HTR-8/SVneo (cell line): ENCODE results near the gene ATP11A.
A peak's percentile ranks its signal among the peaks of the same experiment; 100 is the strongest.

Experiments used
- DNase-seq: peaks from one replicate; pipeline ENCODE4 v3.0.0; 2011; ENCODE audit warnings: low spot score, mixed read lengths; ENCODE audit not compliant: insufficient read length
- FAIRE-seq: peaks from 2 replicates; lab custom pipeline; 2011; peaks lifted over from hg19 to GRCh38; lab: Jason Lieb, UNC

ATP11A gene

DNA sequence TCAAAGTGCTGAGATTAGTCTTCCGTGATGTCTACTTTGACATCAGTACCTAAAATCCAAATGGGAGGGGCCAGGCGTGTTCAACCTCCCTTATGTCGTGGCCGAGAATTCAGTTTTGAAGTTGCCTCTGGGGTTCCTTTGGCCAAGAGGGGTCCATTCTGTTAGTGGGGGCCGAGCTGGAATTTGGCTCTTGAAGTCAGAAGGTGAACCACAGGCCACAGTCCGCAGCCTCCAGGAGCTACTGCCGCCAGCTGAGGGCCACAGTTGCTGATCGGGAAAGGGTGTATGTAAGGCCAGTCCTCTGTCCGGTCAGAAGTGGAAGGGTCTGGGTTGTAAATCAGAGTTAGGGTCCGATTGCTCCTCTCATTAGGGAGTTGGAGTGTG, 31.0 kb downstream of the ATP11A start:
- FAIRE-seq (no peak), DNase-seq (no peak)

DNA sequence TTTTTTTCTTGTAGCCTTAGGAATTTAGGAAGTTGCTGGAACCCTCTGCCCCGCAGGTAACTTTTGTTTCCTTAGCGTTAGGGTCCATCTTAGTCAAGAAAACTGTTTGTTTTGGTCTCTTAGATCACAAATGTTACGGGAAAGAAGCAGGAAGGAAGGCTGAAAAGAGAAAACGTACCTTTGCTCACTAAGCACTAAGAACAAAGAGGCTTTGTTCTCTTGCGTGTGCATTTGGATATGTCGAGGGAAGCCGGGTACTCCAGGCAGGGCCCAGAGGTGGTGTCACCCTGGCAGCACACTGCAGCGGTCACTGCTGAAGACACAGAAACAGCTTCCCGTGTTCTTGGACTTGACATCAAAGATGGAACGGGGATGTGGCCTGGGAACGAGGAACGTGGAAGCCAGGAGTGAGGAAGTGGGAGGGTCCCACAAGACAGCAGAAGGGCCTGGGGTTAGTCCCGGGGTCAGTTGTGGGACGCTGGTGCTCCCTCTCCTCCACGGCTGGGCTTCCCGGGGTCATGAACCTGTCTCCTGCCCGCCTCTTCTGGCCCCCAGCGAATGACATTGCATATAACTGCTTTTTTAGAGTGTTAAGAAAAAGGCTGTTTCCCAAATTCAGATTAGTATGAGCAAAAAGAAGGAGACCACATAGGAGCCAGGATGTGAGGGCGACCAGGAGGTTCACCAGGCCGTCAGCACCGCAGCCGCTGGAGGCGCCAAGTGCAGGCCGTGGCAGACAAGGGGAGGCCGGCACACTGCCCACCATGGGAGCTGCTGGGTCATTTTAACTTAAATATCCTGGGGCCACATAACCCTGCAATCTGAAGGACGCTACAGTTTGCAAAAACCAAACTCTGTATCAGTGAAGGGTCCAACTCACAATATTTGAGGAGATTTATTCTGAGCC, 31.6 kb downstream of the ATP11A start:
- DNase-seq, result no peak
- no peak for FAIRE-seq

DNA sequence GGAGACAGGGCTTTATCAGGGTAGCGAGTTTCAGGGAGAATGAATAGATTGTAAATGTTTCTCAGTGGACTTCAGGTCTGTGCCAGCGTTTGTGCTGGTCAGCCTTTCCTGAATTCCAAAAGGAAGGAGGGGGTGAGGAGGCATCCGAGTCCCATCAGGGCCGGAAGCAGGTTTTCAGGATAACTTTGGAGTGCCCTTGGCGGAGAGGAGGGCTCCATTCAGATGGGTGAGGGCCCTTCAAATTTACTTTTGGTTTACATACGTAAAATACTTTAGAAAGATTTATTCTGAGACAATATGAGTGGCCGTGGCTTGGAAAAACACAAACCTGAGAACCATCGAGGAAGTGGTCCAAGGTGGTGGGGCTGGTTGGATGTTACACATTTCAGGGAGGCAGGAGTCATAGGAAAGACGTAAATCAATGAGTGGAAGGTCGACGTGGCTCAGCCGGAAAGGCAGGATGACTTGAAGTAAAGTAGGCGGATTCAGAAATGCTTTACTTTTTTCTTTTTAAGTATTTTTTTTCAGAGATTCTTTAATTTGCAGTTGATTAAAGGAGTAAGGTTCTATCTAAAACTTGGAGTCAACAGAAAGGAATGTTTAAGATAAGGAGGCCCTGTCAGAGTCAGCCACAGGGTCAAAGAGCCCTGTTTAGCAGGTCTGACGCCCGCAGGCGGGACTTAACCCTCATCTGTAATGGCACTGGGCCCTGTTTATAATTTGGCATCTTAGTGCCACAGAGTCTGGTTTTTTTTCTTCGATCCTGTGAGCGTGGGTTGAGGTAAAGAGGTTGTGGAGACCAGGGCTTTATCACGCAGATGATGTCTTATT, 32.8 kb downstream of the ATP11A start:
- no peak for FAIRE-seq
- peak; percentile 59 for DNase-seq

DNA sequence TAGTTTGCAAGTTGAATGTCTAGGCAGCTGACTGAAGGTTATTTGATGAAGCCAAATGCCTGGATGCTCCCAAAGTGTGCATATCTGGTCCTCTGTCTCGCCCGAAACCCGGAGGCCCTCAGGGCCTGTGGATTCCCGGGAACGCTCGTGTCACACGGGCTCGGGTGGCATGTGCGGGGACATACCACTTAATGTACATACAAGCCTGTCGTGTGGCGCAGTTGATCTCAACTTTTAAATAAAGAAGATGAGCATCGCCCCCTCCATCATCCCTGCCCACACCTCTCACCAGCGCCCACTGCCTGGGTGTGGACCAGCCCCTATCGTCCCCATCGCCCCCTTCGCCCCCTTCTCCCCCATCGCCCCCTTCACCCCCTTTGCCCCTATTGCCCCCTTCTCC, 33.9 kb downstream of the ATP11A start:
- no peak for FAIRE-seq
- no peak for DNase-seq

DNA sequence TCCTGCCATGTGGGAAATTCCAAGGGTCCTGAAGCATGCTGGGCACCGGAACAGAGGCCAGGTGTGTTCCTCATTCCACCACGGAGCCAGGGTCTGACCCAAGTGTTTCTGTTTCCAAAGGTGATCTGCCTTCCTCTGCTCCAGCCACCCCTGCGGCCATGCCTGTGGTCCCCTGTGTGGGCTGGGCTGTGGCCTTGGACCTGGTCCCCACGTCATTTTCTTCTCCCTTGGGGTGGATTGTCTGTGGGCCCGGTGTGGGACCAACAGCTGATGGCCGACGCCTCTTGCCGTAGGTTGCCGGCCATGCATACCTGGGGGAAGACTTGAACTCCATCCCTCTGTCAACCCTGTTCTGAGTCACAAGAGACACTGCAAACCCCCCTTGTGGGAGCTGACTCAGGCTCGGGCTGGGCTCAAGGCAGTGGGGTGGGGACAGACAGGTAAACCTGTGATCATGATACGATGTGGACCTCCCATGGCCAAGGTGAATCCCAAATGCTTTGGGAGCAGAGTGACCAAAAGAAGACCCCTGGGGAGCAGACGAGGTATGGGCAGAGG, 35.0 kb downstream of the ATP11A start:
- FAIRE-seq (no peak), DNase-seq (no peak)

DNA sequence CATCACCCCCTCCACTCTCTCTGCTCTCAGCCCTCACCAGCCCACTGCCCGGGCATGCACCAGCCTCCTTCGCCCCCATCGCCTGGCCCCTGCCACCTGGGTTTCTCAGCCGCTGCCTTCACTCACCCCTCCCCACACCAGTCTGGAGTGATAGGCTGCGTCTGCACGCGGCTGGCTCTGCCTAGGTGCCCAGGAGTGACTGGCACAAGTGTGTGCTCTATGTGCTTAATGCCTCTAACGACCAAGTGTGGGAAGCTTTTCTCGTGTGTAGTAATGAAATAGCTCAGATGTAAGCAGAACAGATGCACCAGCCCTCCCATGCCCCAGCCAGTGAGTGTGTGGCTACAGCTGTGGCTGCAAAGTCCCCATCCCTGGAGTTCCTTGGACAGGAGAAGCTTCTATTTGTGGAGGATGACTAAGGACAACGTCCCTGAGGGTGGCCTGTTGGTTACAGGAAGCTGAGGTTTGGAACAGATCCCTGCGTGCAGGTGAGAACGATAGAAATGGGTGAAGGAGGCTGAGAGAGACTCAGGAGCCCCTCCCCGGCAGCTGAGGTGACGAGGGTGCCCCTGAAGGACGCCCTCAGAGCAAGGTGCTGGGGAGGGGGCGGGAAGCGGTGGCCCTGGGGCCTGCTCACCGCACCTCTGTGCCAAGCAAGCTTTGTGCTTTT, 35.6 kb downstream of the ATP11A start:
- DNase-seq (no peak), FAIRE-seq (no peak)

DNA sequence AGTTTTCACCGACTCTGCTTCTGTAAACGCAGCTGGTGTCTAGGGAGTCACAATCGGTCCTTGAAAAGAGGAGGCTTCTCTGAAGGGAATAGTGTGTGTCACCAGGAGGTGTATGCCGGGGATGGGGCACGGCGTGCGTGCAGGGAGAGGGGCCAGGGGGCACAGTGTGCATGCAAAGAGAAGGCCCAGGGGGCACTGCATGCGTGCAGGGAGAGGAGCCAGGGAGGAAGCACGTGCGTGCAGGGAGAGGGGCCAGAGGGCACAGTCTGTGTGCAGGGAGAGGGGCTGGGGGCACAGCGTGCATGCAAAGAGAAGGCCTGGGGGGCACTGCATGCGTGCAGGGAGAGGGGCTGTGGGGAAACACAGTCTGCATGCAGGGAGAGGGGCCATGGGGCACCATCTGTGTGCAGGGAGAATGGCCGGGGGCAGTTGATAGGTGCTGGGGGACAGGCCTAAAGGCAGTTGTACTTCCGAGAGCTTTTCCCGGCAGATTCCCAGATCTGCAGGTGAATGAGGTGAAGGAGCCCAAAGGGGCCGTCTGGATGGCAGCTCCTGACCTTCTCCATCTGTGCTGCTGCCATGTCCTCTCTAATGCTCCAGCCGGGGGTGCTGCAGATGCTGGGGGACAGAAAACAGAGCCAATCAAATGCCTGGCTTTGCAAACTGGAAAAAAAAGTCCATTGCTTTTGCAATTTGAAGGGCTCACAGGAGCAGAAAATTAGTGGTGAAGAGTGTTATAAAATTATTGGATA, 36.4 kb downstream of the ATP11A start:
- DNase-seq (no peak), FAIRE-seq (no peak)

DNA sequence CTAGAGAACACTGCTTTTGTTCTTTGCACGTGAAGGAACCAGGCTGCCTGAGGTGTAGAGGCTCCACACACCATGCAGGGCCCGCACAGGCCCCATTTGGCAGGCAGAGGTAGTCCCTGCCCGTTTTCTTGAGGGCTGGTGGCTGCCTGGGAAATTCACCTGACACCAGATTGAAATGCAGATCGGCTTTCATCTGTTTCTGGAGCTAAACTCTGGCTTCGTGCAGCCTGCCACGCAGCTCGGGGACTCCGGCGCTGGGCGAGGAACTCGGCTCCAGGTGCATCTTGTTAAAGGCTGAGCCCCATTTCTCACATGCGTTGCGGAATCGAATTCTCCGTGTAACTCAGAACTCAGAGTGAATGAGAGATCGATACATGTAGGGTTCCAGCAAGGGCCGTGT, 37.7 kb downstream of the ATP11A start:
- no peak for FAIRE-seq
- DNase-seq, result no peak

DNA sequence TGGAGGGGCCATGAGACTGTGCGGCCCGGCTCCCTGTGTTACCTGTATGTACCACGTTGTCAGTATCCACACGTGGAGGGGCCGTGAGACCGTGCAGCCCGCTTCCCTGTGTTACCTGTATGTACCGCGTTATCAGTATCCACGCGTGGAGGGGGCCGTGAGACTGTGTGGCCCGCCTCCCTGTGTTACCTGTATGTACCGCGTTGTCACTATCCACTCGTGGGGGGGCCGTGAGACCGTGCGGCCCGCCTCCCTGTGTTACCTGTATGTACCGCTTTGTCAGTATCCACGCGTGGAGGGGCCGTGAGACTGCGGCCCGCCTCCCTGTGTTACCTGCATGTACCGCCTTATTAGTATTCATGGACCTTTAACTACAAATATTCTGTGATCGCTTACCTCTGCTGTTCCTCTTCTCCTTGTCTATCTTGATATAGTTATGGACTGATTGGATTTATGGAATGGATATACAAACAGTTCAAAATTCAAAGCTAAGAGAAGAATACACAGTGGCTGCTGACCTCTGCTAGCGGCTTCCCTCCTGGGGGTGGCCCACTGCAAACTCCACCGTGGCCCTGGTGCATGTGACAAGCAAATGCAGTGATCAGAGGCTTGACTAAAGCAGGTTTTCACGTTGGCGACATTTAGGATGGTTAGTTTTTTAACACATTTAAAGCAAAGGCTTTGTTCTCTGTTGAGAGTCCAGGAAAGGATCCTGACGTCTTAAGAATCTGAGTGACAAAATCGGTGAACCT, 38.7 kb downstream of the ATP11A start:
- DNase-seq (no peak), FAIRE-seq (no peak)

DNA sequence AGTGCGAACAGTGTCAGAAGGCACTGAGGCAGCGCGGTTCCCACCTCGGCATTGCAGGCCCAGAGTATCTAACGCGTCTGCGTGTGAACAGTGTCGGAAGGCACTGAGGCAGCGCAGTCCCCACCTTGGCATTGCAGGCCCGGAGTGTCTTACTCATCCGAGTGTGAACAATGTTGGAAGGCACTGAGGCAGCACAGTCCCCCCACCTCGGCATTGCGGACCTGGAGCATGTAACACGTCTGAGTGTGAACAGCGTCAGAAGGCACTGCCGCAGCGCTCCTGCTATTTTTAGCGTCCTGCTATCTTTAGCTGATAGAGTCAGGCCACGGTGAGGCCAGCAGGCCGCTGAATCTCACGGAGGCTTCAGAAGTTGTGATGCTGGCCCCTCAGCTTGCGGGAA, 39.6 kb downstream of the ATP11A start:
- DNase-seq (no peak), FAIRE-seq (no peak)

DNA sequence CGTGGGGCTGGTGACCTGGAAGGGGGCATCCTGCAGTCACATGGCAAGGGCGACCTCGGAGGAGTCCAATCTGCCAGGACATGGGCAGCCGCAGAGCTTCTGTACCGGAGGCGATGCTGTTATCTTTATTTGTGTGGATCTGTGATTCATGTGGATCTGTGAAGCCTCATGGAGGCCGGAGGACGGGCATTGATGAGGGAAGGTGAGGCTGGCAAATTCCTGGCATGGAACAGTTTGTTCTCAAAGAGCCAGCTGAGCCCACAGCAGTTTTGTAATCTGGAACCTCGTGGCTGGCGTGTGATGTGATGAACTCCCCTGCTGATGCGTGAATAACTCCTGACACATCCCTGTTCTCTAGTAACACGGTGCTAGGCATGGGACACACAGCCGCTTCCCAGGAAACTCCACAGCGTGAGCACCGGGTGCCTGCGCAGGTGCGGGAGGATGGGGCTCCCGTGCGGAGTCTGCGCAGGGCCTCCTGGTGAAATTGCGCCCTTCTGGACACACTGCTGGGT, 40.4 kb downstream of the ATP11A start:
- no peak for DNase-seq
- no peak for FAIRE-seq

DNA sequence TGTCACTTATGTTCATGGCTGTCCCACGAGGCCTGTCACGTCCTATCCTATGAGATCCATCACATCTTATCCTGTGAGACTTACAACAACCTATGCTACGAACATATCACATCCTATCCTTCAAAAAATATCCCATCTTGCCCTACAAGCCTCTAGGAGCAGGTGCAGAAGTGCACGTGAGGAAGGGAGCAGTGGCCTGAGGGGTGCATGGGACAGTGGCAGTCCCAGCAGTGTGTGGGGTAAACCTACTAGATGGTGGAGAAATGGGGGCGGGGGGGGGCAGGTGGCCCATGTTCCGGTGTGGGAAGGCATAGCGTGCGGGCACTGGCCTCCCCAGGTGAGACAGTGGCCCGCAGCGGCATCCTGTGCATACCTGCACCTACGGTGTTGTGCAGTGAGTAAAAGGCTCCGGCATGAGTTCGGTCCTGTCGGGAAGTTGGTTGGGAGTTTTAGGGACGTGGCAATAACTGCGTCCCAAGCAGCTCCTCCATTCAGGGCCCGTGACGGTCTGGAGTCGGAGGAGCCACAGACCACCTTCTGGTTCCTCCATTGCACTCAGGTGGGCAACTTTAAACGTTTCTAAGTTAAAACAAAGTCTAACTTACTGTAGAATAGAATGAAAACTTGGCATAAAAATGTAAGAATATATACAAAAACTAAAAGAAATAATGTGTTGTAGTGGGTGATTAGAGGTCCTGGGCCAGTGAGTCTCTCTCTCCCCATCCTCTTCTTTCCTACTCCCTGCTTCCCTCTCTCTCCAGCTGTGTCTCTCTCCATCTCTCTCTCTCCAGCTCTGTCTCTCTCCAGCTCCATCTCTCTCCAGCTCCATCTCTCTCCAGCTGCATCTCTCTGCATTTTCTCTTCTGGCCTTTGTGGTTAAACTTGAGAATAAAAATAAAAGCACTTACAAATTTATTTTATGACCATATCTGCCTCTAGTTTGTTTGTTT, 42.1 kb downstream of the ATP11A start:
- DNase-seq (no peak), FAIRE-seq (no peak)

DNA sequence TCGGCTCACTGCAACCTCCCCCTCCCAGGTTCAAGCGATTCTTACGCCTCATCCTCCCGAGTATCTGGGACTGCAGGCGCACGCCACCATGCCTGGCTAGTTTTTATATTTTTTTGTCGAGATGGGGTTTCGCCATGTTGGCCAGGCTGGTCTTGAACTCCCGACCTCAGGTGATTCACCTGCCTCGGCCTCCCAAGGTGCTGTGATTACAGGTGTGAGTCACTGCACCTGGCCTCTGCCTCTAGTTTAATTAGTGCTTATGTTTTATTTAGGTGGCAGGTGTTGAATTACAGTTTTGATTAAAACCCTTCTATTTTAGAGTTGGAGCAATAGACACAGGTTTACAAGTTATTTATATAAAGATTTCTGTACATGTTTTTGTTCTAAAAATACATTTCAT, 42.8 kb downstream of the ATP11A start:
- FAIRE-seq (no peak), DNase-seq (no peak)

DNA sequence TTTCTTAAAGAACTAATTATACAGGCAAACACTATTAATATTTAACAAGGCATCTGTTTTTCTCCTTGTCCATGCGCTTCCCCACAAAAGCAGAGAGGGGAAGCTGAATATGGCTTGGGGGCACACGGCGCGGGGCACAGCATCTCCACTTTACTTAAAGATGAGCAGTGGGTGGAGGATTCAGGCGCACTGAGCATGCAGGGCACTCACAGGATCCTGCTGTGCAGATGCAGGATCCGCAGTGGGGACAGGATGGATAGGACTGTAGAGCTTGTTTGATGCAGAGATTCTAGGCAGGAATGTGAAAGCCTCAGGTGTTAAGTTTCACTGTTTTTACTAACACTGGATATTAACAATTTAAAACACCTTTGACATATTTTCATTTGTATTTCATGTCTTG, 43.3 kb downstream of the ATP11A start:
- FAIRE-seq, result no peak

DNA sequence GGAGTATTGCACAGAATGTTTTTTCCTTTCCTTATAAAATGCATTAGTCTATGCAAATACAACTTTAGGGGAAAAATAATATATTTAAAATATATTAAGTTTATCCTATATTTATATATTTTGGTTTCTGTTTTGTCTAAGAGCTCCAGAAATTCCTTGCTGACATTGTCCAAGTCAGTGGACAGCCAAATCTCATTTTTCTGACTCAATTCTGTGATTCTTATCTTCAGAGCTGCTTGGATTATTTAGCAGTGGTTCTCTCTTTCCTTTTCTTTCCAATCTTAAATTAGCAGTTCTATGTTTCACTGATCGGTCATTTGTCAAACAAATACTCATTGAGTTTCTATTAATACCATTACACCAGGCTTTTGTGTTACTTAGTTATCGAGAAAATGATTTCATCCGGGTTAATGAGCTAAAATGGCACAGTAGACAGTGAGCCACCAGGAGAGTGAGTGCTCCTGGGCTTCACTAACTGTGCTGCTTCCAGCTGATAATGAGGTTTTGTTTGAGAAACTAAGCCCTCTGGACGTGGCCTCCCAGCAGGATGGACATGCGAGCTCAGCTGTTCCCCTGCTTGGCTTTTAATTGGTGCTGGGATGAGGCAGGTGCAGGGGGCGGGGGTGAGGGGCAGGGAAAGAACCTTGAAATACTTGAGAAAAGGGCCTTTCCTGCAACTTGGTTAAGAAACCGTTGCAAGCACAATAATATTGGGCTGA, 44.0 kb downstream of the ATP11A start:
- DNase-seq (no peak), FAIRE-seq (no peak)

More for the DNA sequence above, 43.3 kb downstream of the ATP11A start:
- DNase-seq, result no peak

DNA sequence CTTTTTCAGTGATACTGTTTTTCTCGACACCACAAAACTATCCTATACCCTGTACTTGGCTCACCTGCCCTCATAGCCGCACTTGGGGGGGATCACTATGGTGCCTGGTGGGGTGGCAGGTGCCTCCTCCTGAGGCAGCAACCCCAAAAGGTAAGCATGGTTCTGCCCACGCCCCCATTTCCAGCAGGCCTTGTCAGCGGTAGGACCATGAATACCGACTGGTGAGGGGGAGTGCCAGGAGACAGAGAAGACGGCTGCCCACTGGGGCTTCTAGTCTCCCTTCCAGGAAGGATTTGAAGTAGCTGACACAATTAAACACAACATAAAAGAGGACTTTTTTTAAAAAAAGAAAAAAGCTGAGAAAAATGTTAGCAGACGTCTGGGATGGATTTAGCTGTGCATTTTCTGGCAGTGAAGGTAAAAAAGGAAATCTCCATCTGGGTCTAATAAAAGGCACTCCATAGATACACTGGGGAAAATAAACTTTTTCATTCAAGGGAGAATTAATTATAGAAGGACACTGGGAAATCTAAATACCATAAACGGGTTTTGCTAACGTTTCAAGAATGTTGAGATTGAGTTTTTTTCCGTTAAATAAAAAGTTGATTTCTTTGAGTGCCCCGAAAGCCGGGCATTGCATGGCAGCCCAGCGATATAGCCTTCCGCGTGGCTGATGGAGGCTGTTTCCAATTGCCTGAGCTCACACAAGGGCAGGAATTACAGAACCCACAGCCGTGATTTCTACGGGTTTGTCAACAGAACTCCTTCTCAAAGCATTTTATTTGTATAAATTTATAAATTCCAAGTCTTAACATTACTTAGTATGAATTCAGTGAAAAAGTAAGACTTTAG, 45.1 kb downstream of the ATP11A start:
- FAIRE-seq, result no peak
- no peak for DNase-seq
